GM18508 (cell line): ENCODE data around the gene EXOC3L4.
A peak's percentile ranks its signal among the peaks of the same experiment; 100 is the strongest.

Source experiments
- ATAC-seq: cut with Tn5 transposase; IDR thresholded peaks from one replicate; pipeline ENCODE4 v1.9.1; 2021; ENCODE audit warnings: moderate number of reproducible peaks; ENCODE audit not compliant: insufficient read depth, unreplicated experiment

Gene EXOC3L4

DNA sequence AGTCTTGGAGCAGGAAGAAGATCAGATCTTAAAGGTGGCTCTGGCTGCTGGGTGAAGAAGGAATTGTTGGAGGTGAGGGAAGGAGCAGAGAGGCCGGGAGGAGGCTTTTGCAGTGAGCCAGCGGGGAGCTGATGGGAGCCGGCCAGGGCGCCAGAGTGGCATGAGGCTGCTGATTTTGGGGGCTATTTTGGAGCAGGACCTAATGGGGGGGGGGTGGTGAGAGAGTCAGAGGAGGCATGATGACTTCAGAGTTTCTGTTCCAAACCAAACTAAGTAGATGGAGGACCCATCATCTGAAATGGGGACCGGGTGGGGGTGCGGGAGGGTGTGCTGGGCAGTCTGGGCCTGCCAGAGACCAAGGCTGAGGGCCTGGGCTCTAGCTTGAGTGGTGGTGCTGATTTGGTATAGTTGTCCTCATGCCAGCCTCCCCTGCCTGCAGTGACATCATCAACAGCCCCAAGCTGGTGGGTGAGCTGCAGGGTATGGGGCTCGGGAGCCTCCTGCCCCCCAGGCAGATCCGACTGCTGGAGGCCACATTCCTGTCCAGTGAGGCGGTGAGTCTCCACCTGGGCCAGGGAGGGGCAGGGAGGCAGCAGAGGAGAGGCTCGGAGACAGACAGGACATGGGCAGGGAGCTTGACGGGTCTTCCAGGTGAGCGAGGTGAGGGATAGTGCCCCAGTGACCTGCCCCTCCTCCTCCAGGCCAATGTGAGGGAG lies 34.9 kb downstream of the EXOC3L4 start:
- ATAC-seq, result no peak

DNA sequence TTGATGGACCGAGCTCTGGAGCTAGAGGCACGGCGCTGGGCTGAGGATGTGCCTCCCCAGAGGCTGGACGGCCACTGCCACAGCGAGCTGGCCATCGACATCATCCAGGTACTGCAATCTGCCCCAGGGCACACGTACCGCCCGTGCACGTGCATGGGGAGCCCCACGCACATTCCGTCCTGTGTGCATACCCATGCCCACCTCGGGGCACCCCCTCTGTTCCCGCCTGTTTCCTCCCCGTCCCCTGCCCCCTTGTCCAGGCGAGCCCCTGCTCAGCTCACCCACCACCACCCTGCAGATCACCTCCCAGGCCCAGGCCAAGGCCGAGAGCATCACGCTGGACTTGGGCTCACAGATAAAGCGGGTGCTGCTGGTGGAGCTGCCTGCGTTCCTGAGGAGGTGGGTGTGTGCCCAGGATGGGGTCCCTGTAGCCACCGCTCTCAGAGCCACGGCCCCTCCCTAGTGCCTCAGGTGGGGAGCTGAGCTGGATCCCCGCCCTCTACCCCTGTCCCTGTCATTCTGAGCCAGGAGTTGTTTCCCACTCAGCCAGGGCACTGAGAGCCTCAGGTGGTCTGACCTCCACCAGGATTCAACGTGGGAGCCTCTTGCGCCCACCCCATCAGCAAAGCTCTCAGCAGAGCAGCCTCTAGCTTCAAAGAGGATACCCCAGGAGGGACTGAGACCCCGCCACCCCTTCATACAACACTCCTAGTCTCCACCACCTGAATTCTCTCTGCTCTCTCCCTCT lies 35.7 kb downstream of the EXOC3L4 start:
- no peak for ATAC-seq

DNA sequence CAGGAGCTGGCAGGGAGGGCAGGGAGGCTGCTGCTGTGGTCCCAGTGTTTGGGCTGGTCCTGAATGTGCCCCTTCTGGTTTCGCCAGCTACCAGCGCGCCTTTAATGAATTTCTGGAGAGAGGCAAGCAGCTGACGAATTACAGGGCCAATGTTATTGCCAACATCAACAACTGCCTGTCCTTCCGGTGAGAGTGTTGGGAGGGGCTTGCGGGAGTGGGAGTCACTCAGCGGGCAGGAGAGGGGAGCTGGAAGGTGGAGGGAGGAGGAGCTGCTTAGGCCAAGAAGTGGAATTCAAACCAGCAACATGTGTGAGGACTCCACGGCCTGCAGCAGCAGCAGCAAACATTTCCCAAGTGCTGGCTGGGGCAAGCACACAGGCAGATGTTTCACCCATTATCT lies 36.4 kb downstream of the EXOC3L4 start:
- no peak for ATAC-seq

DNA sequence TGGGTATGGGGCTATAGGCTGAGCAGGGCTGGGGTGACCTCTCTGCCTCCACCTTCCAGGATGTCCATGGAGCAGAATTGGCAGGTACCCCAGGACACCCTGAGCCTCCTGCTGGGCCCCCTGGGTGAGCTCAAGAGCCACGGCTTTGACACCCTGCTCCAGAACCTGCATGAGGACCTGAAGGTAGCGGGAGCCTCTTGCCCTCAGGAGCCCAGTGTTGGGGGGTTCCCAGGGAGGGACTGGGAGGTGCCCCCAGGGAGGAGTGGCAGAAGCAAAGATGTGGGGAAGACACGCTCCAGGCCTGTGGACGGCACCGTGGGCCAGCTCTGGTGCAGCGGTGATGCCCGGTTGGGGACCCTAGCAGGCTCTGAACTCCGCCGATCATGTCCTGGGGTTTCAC lies 37.1 kb downstream of the EXOC3L4 start:
- ATAC-seq, result no peak

DNA sequence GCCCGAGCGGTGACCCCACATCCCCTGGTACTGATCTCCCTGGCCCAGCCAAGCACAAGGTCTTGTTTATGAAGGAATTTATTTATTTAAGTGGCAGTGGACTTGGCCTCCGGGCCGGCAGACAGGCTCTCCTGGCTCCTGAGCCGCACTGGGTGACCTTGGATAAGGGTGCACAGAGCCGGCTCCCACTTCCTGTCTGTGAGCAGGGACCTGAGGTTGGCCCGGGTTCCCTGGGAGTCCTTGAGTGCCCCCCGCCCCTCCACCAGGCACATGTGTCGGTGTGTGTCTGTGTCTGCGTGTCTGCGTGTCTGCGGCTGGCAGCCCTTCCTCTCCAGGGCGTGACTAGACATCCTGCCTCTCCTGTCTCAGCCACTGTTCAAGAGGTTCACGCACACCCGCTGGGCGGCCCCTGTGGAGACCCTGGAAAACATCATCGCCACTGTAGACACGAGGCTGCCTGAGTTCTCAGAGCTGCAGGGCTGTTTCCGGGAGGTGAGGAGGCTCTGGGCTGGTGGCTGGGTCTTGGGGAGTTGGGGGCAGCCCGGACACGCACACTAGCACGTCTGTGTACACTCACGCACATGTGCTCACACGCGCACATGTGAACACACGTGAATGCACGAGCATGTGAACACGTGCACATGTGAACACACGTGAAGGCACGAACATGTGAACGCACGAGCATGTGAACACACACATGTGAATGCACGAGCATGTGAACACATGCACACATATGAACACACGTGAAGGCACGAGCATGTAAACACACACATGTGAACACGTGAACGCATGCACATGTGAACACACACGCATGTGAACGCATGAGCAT lies 38.1 kb downstream of the EXOC3L4 start:
- no peak for ATAC-seq

DNA sequence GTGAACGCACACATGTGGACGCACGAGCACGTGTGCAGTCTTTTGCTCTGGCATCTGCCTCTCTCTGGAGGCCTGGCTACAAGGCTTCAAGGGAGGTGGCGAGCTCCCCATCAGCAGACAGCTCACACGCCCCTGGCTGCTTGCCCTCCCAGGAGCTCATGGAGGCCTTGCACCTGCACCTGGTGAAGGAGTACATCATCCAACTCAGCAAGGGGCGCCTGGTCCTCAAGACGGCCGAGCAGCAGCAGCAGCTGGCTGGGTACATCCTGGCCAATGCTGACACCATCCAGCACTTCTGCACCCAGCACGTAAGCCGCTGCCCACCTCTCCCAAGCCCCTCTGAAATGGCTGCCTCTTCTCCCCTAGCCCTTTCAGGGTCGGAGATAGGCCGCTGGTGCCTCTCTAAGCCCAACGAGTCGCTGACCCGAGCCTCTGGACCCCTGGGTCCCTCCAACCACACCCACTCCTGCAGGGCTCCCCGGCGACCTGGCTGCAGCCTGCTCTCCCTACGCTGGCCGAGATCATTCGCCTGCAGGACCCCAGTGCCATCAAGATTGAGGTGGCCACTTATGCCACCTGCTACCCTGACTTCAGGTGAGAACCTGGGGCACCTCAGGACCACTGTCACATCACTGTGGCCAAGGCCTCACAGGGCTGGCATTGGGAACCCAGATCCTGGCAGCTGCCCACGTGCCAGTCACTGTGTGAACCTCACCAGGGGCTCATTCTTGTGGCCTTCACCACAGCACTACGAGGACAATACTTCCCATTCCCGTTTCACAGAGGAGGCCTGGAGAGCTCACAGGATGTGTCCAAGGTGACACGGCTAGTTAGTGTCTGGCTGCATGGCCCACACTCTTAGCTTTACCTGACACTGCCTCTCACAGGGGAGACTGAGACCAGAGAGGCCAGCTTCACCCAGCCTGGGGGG lies 39.0 kb downstream of the EXOC3L4 start:
- ATAC-seq, result no peak

DNA sequence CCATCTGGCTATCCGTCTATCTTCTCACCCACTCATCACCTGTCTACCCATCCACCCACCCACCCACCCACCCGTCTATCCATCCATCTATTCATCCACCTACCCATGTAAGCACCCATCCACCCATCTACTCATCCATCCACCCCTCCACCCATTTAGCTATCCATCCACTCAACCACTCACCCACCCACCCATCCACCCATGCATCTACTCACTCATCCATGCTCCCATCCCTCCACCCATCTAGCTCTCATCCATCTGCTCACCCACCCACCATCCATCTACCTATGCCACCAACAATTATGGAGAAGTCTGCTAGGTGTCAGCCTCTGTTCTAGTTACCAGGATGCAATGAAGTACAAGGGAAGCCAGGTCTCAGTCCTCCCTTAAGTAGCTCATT lies 39.9 kb downstream of the EXOC3L4 start:
- no peak for ATAC-seq

DNA sequence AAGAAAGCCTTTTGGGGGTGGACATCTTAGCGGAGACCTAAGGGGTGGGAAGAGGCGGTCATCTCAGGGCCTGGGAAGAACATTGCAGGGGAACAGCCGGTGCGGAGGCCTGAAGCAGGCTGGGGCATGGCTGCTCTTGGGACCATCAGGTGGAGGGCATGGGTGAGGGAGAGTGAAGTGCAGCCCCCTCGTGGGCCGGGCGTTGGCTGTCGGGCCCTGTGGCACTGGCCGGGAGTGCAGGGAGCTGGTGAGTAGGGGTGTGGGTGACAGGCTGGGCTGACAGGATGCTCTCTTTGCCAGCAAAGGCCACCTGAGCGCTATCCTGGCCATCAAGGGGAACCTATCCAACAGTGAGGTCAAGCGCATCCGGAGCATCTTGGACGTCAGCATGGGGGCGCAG lies 40.4 kb downstream of the EXOC3L4 start:
- no peak for ATAC-seq

DNA sequence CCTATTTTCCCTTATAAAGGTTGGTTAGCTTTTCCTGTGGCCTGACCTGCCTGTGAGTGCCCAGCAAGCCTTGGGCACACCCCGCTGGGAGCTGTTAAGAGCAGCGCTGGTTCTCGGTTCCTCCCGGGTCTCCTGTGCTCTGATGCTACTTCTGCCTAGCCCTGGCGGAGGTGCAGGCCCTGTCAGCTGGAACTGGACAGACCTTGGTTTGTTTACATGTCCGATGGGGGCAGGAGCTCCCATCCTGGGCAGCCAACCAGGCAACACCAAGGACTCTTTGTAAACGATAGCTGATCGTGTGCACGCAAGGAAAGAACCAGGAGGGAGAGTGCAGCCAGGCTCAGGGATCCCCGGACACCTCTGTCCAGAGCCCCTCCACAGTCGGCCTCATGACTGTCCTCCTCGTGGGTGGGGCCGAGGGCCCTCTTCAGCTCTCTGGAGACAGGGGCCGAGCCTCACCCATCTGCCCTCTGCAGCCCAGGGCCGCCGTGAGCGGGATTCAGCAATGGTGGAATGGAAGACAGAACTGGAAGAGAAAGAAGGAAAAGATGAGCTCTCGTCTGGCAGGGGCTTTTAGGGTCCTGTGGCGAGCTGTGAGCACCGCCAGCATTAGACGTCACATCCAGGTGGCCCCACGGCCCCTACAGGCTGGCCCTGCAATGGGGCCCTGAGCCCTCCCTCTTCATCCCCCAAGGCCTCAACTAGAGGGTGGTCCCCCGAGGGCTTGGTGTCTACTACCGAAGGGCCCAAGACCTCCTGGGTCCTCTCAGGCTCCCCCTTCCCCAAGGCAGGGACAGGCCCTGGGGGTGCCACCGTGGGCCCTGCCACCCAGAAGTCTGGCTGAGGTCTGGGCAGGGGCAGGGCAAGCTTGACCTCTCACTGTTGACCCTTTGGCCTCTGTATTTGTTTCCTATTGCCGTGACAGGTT lies 41.1 kb downstream of the EXOC3L4 start:
- ATAC-seq, result no peak

DNA sequence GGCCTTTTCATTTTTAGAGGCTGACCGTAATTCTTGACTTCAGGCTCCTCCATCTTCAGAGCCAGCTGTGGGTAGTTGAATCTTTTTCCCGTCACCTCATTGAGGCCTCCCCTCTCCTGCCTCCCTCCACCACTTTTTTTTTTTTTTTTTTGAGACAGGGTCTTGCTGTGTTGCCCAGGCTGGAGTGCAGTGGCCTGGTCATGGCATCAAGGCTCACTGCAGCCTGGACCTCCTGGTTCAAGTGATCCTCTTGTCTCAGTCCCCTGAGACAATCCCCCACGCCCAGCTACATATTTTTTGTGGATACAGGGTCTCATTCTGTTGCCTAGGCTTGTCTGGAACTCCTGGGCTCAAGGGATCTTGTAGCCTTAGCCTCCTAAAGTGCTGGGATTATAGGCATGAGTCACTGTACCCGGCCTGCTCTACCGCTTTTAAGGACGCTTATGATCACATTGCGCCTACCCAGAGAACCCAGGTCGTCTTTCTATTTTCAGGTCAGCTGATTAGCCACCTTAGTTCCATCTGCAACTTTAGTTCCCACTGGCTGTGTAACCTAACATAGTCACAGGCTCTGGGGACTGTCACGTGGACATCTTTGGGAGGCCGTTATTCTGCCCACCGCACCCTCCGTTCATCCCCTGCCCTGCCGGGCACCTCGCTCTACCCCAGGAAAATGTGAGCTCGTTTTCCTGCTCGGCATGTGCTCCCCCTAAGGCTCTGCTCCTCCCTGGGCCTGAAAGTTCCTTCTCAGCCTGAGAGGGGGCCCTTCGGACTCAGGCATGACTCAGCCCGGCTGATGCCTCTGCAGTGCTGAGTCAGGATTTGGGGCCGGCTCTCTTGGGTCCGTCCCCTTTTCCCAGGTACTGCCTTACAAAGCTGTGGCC lies 42.1 kb downstream of the EXOC3L4 start:
- ATAC-seq, result no peak

DNA sequence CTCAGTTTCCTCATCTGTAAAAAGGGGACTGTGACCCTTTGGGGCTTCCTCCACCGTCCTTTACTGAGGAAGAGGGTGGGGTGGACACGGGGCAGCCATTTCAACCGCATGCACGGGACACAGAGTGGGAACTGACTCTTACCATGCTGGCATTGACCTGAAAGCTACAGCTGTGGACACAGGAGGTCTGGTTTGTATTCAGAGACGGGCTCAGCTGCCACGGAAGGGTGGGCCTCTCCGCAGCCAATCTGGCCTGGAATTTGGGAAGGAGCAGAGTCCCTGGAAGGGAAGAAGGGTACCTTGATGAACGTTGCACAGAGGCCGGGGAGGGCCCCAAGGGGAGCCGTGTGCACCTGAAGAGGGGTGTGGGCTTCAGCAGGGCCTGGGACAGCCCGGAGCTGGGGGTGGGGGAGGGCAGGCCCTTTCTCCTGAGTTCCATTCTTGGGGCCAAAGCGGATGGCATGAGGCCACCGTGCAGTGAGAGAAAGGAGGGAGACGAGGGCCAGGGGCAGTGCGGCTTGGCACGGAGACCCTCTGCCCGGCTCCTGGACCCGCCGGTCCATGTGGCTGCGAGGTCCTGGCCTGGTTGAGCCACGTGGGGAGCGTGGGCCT lies 43.3 kb downstream of the EXOC3L4 start:
- no peak for ATAC-seq

DNA sequence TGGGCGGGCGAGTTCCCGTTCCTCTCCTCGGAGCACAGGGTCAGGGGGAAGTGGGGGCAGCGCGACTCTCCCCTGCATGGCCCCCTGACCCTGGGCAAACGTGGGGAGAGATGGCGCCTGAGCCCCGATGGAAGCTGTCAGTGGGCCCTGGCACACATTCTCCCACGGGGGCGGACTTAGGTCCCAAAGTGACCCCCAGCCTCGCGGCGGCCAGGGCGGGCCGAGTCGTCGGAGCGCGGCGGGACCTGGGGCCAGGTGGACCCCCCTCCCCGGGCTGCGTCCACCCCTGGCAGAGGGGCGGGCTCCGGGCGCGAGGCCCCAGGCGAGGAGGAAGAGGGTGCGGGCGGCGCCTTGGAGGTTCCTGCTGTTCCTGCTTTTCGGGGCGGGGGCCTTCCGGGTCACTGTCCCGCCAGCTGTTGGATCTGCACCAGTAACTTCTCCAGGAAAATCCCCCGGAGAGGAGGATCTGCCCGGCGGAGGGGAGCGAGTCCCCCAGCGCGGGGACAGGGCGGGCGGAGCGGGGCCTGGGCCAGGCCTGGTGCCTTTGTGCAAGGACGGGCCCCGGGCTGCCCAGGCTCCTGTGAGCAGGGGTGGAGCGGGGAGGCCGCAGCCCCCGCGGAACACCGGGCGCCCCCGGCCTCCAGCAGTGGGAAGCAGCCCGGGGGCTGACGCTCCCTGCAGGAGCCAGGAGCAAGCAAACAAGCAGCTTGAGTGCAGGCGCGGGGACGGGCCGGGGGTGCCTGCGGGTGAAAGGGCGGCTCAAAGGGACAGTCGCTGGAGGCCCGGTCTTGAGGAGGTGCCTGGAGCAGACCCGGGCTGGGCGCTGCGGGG lies 44.0 kb downstream of the EXOC3L4 start:
- no peak for ATAC-seq

DNA sequence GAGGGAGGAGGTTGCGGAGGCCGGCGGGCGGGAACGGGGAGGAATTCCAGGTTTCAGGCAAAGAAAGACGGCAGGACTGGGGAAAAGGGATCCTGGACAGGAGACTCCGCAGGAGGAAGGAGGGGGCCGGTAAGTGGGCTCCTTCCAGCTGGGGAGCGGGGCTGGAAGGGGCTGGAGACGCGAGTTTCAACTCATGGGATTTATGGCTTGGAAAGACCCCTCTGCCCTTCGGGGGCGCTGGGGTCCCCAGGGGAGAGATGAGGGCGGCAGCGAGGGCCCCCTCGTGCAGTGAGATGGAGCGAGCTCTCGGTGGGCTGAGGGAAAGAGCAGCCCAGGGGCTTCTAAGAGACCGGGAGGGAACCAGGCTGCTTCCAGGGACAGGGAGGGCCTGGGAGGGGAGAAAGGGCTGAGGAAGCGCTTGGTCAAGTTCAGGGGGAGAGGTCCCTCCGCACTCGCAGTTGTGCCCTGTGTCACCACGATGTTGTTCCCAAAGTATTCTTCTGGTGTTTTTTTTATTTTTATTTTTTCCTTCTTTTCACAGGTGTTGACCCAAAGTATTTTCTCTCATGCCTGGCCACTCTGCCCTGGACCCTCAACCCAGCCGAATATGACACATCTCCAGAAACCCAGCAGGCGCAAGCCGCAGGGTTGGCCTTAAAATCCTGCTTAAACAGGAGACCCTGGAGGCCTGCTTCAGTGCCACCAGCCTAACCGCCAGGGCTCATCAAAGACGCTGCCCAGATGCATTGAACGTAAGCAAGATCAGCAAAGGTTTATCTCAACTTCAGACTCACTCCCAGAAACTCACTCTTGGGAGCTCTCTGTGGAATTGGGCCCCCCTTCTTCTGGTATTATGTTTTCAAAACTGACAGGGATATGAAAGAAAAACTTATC lies 44.9 kb downstream of the EXOC3L4 start:
- no peak for ATAC-seq

DNA sequence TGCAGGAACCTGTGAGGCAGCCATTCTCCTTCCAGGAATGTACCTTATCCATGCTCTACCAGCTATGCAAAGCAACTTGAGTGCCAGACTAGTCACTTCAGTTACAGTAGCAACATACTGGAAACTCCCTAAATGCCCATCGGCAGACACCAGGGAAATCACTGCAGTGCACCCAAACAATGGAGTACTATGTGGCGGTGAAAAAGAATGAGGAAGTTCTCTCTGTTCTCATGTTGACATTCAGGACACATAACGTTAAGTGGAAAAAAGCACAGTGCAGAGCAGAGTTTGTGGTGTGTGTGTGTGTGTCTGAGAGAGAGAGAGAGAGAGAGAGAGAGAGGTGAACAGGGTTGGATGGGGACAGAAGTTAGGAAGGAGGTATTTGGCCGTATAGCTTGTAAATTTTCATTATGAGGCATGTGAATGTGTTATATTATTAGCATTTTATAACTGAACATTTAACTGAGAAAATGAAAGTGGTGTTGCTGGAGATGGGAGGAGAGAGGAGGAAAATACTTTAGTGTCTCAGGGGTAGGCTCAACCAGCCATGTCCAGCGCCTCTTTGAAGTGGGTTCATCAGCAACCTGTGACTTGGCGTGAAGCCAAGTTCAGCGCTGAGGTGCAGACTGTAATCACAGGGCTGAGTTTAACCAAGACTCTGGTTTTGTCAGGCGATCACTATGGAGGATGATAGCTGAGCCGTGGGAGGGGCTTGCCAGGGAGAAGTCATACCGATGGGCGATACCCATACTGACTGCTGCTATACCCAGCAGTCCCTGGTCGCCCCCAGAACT lies 46.0 kb downstream of the EXOC3L4 start:
- peak; percentile 73 for ATAC-seq
